Urothelium cell line (cell line): ENCODE results near the gene C17orf75.

ENCODE experiments used
- DNase-seq: peaks from one replicate; pipeline ENCODE4 v3.0.0; 2011; ENCODE audit warnings: low spot score, mixed read lengths
- FAIRE-seq: peaks from 2 replicates; lab custom pipeline; 2011; peaks lifted over from hg19 to GRCh38; lab: Jason Lieb, UNC

The C17orf75 gene

DNA sequence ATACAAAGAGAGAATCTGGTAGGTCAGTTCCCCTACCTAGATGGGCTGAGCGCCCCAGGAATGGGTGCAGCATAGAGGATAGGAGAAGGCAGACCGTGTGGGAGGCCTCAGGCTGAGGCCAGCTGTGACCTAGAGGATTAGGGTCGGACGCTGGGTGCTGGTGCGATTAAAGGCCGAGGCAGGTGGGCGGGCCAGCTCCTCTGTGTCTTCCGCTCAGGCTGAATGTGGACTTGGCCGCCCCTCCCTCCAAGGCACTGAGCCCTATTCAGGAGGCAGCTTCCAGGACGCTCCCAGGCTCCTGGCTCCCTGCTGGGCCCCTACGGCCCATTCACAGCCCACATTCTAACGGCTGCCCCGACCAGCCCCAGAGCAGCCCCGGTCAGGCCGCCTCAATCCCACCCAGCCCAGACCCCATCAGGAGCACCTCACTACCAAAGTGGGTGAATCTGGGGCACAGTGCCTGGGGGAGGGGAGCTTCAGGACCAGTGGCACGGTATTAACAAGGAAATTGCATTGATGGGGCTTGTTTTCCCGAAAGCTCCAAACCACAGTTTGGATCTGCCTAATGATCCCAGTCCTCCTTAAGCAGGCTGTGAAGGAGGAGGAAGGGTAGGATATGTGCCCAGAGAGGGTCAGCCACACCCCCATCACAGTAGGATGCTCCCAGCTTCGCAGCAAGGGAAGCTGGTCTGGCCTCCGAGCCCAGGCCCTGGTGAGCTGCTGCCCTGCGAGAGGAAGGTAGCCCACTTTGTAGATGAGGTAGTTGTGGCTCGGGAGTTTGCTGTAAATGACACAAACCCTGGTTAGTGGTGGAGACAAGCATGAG lies 61.9 kb downstream of the C17orf75 start:
- FAIRE-seq: no peak
- no peak for DNase-seq

DNA sequence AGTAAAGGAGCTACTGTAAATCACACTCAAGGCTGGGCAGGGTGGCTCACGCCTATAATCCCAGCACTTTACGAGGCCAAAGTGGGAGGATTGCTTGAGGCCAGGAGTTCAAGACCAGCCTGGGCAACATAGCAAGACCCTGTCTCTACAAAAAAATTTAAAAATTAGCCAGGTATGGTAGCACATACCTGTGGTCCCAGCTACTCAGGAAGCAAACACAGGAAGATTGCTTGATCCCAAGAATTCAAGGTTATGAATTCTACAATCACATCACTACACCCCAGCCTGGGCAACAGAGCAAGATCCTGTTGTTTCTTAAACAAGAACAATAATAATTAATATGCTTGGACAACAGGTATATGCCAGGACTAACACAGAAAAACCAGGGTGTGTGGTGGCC lies 63.2 kb downstream of the C17orf75 start:
- DNase-seq: no peak
- no peak for FAIRE-seq
